Fibroblast of the aortic adventitia (primary cell): ENCODE results near the gene FGFBP1. TPM values are rescaled to one million over a fixed set of nuclear protein-coding genes. Genes with fewer than 3 reads are reported as not detected.

ENCODE experiments used
- DNase-seq: peaks from one replicate; pipeline ENCODE4 v3.0.0-alpha.2; 2010; ENCODE audit warnings: low read depth
- H3K4me3 ChIP-seq: 2 replicates; pipeline ENCODE4 v1.5.1; 2011; ENCODE audit warnings: low read depth, mild to moderate bottlenecking, control low read depth, low read length, moderate library complexity
- CTCF ChIP-seq: IDR thresholded peaks from 2 replicates; pipeline ENCODE4 v1.5.1; 2011; ENCODE audit warnings: mild to moderate bottlenecking, low read length, control low read depth, inconsistent platforms; ENCODE audit not compliant: insufficient read depth
- total RNA-seq: library from RNA; depleted of rRNA; stranded (reverse); fragments of >200 nt; gene quantifications from 2 replicates; pipeline ENCODE4 v1.2.3, GENCODE V29; 2012; ENCODE audit warnings: low replicate concordance

The FGFBP1 gene
- total RNA-seq, 1 donor: not detected

DNA sequence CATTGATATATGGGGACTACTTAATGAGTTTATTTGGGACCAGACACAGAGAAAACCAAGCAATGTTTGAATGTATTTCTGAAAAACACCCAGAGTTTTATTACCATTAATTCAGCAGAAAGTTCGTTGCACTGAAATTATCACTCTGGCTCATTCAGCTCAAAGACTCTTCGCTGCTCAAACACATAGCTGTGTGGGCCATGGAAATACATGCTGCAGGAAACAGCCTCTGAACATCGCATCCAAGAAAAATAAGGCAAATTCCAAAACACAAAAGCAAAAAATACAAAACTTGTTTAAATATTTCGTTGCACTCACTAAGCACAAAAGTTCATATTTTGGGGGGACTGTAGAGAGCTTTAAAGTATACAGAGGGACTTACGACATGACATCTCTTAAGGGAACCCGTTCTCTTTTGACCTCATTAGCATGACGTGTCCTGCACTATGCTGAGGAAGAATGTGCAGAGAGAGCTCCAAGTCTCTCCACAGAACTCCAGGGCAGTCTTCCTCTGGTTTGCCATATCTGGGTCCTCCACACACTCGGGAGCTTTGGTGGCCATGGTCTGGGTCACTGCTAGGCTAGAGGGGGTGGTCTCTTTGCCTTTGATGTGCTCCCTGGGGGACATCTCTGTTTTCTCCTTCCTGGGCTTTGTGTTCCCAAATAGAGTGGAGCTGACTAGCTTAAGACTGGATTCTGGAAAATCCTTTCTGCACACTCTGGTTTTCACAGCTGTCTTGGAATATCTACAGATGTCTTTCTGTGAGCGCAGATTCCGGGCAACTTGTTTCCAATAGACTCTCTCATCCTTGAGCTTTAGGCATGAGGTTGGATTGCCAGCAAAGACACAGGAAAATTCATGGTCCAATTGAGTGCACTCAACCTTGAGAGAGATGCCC is 2.8 kb downstream of the FGFBP1 start:
- peak; percentile 45 for DNase-seq
- no peak for TF ChIP-seq CTCF
- no peak overlapping the region for H3K4me3 ChIP-seq

DNA sequence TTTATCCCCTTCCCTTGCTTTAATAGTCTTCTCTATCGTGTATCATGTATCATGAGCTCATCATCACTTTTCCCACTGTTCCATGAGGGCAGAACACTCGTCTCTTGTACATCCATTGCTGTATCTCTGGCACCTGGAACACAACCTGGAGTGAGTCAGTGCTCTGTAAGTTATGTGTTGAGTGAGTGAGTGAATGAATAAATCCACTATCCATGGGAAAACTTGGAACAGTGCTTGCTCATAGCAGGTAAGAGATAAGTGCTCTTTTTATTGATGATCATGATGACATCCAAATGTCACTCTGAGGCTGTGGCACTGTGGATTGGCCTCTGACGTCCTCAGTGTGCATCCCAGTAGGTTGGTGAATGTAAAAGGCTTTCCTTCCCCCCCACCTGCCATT is 4.3 kb downstream of the FGFBP1 start:
- no peak overlapping the region for H3K4me3 ChIP-seq
- DNase-seq: no peak
- no peak for TF ChIP-seq CTCF

DNA sequence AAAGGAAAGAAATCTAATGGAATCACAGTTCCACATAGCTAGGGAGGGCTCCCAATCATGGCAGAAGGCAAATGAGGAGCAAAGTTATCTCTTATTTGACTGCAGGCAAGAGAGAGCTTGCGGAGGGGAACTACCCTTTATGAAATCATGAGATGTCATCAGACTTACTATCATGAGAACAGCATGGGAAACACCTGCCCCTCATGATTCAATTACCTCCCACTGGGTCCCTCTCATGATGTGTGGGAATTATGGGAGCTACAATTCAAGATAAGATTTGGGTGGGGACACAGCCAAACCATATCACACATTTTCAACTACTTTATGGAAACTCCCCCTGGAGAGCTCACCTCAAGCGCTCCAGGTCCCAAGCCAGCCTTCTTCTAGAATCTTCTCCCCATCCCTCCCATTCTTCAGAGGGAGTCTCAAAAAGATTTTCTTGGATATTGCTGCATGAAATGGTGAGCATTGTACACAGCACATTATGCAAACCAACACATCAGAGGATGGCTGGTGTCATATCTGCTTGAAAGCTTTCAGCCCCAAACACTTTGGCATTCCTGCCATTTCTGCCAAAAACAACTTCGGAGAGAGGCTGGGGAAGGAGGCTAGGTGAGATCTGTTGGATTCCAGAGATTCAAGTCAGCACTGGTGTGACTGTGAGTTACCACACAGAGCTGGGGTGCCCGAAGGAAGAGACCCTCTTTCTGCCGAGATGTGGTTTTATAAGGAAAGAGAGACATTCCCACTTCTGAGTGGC is 6.9 kb downstream of the FGFBP1 start:
- no peak overlapping the region for H3K4me3 ChIP-seq
- TF ChIP-seq CTCF: no peak
- DNase-seq: no peak

- no peak overlapping the region for H3K4me3 ChIP-seq
- no peak for TF ChIP-seq CTCF
- DNase-seq: peak; percentile 41
Measured at GRCh38 chr4:15930314-15930713, 8.2 kb downstream of the FGFBP1 start.

- no peak overlapping the region for H3K4me3 ChIP-seq
- TF ChIP-seq CTCF: no peak
- DNase-seq: no peak
Measured at GRCh38 chr4:15929540-15929939, 9.0 kb downstream of the FGFBP1 start.

GRCh38 chr4:15928883-15929282 is 9.7 kb downstream of the FGFBP1 start:
- DNase-seq: no peak
- no peak overlapping the region for H3K4me3 ChIP-seq
- TF ChIP-seq CTCF: no peak
